PC-9 (cell line): ENCODE results near the gene MAPT.

Experiments
- CTCF ChIP-seq: fragments of 200-600 bp; sonication (generic); conservative IDR thresholded peaks from 2 replicates; pipeline ENCODE4 v1.6.1; 2017; ENCODE audit warnings: mixed run types, antibody characterized with exemption, mild to moderate bottlenecking, moderate library complexity
- EZH2 ChIP-seq: fragments of 200-600 bp; sonication (generic); IDR thresholded peaks from 2 replicates; pipeline ENCODE4 v1.8.0; 2017; ENCODE audit warnings: antibody characterized with exemption, low read depth

- TF ChIP-seq CTCF (no peak), EZH2 (no peak)
Measured at GRCh38 chr17:45935197-45935709, 40.9 kb downstream of the MAPT start.
